Osteocyte (in vitro differentiated cells): ENCODE data around the gene ESPL1. TPM values are rescaled to one million over a fixed set of nuclear protein-coding genes. Genes with fewer than 3 reads are reported as not detected.

Experiments used
- DNase-seq: peaks from one replicate; pipeline ENCODE4 v3.0.0; 2021; ENCODE audit warnings: mixed read lengths; ENCODE audit not compliant: unreplicated experiment; ENCODE audit errors: extremely low spot score
- H3K27ac Mint-ChIP-seq: one replicate; pipeline ENCODE4 v1.8.0; 2021; ENCODE audit warnings: mild to moderate bottlenecking, mixed read lengths; ENCODE audit not compliant: unreplicated experiment
- H3K27me3 Mint-ChIP-seq: one replicate; pipeline ENCODE4 v1.8.0; 2021; ENCODE audit warnings: mixed read lengths; ENCODE audit not compliant: unreplicated experiment
- H3K36me3 Mint-ChIP-seq: one replicate; pipeline ENCODE4 v1.8.0; 2021; ENCODE audit warnings: mixed read lengths; ENCODE audit not compliant: unreplicated experiment
- H3K4me1 Mint-ChIP-seq: one replicate; pipeline ENCODE4 v1.8.0; 2021; ENCODE audit warnings: mixed read lengths; ENCODE audit not compliant: unreplicated experiment
- H3K4me3 Mint-ChIP-seq: one replicate; pipeline ENCODE4 v1.8.0; 2021; ENCODE audit warnings: mild to moderate bottlenecking, moderate library complexity, mixed read lengths; ENCODE audit not compliant: unreplicated experiment
- H3K9me3 Mint-ChIP-seq: one replicate; pipeline ENCODE4 v1.8.0; 2021; ENCODE audit warnings: mixed read lengths; ENCODE audit not compliant: unreplicated experiment
- CTCF ChIP-seq: fragments of 200-600 bp; sonication (generic); IDR thresholded peaks from 2 replicates; pipeline ENCODE4 v1.5.0; 2021; ENCODE audit warnings: antibody characterized with exemption, mild to moderate bottlenecking, moderate library complexity
- total RNA-seq: library from RNA; stranded (reverse); gene quantifications from 2 replicates; pipeline ENCODE4 v1.2.1, GENCODE V29; 2021

The ESPL1 gene
- total RNA-seq, 1 donor from 2014 or later = 7.6 TPM

GRCh38 chr12:53279888-53280498 is 11.9 kb downstream of the ESPL1 start:
- Mint-ChIP-seq H3K4me3 (no peak overlapping the region), H3K27me3 (no peaks in the 10 kb centered on the region), H3K9me3 (no peaks in the 10 kb centered on the region), H3K27ac (no peak overlapping the region), H3K4me1 (no peaks in the 10 kb centered on the region), H3K36me3 (peaks cover 3% of the 10 kb centered on the region)
- no peak for TF ChIP-seq CTCF
- no peak for DNase-seq

GRCh38 chr12:53286448-53286847 is 18.3 kb downstream of the ESPL1 start:
- Mint-ChIP-seq H3K36me3 (no peaks in the 10 kb centered on the region), H3K9me3 (no peaks in the 10 kb centered on the region), H3K4me3 (no peak overlapping the region), H3K27me3 (no peaks in the 10 kb centered on the region), H3K4me1 (peaks cover 1% of the 10 kb centered on the region), H3K27ac (no peak overlapping the region)
- no peak for DNase-seq
- no peak for TF ChIP-seq CTCF

GRCh38 chr12:53287741-53288216 is 19.7 kb downstream of the ESPL1 start:
- Mint-ChIP-seq H3K4me1 (peaks cover 1% of the 10 kb centered on the region), H3K36me3 (no peaks in the 10 kb centered on the region), H3K4me3 (no peak overlapping the region), H3K27me3 (no peaks in the 10 kb centered on the region), H3K27ac (no peak overlapping the region), H3K9me3 (no peaks in the 10 kb centered on the region)
- no peak for DNase-seq
- TF ChIP-seq CTCF = peak; percentile 78

GRCh38 chr12:53288322-53288721 is 20.2 kb downstream of the ESPL1 start:
- H3K4me1 Mint-ChIP-seq = peaks cover 1% of the 10 kb centered on the region
- H3K4me3 Mint-ChIP-seq = no peak overlapping the region
- H3K9me3 Mint-ChIP-seq = no peaks in the 10 kb centered on the region
- H3K36me3 Mint-ChIP-seq = no peaks in the 10 kb centered on the region
- no peaks in the 10 kb centered on the region for H3K27me3 Mint-ChIP-seq
- H3K27ac Mint-ChIP-seq = no peak overlapping the region
- no peak for TF ChIP-seq CTCF
- no peak for DNase-seq

- Mint-ChIP-seq H3K4me3 (no peak overlapping the region), H3K9me3 (no peaks in the 10 kb centered on the region), H3K27me3 (no peaks in the 10 kb centered on the region), H3K36me3 (peaks cover 2% of the 10 kb centered on the region), H3K4me1 (peaks cover 5% of the 10 kb centered on the region), H3K27ac (no peak overlapping the region)
- DNase-seq = no peak
- TF ChIP-seq CTCF = no peak
These were observed 21.8 kb downstream of the ESPL1 start for GRCh38 chr12:53289891-53290290.
